DOHH2 (cell line): ENCODE data around the gene FLRT1.

Experiments
- H3F3A ChIP-seq: fragments of 200-600 bp; sonication (generic), shearing (Covaris generic); 2 replicates; pipeline ENCODE4 v1.6.0; 2016; ENCODE audit warnings: antibody characterized with exemption, mild to moderate bottlenecking; ENCODE audit not compliant: control insufficient read depth, insufficient read depth
- H3K27ac ChIP-seq: fragments of 200-600 bp; sonication (generic); 2 replicates; pipeline ENCODE4 v1.5.1; 2014; ENCODE audit warnings: low read depth, mild to moderate bottlenecking, low read length, moderate library complexity
- H3K27me3 ChIP-seq: fragments of 200-600 bp; sonication (generic); 2 replicates; pipeline ENCODE4 v1.6.1; 2014; ENCODE audit warnings: mild to moderate bottlenecking, low read length, mixed read lengths; ENCODE audit not compliant: control insufficient read depth
- H3K36me3 ChIP-seq: fragments of 200-600 bp; sonication (generic); 2 replicates; pipeline ENCODE4 v1.6.1; 2014; ENCODE audit warnings: mild to moderate bottlenecking, low read length, moderate library complexity, mixed read lengths; ENCODE audit not compliant: control insufficient read depth
- H3K4me1 ChIP-seq: fragments of 200-600 bp; sonication (generic); 2 replicates; pipeline ENCODE4 v1.6.1; 2014; ENCODE audit warnings: mild to moderate bottlenecking, low read length, mixed read lengths; ENCODE audit not compliant: control insufficient read depth
- H3K4me2 ChIP-seq: fragments of 200-600 bp; sonication (generic); 2 replicates; pipeline ENCODE4 v1.6.0; 2014; ENCODE audit warnings: mild to moderate bottlenecking, low read length, moderate library complexity
- H3K4me3 ChIP-seq: fragments of 200-600 bp; sonication (generic); 2 replicates; pipeline ENCODE4 v1.5.1; 2014; ENCODE audit warnings: mild to moderate bottlenecking, low read length, mixed read lengths
- H3K79me2 ChIP-seq: fragments of 200-600 bp; sonication (generic); 2 replicates; pipeline ENCODE4 v1.6.1; 2014; ENCODE audit warnings: mild to moderate bottlenecking, low read length, mixed read lengths; ENCODE audit not compliant: control insufficient read depth
- H3K9me2 ChIP-seq: fragments of 200-600 bp; sonication (generic); replicated peaks from 2 replicates; pipeline ENCODE4 v1.6.1; 2014; ENCODE audit warnings: mild to moderate bottlenecking, low read length, mixed read lengths; ENCODE audit not compliant: control insufficient read depth
- H3K9me3 ChIP-seq: fragments of 200-600 bp; sonication (generic); 2 replicates; pipeline ENCODE4 v1.6.1; 2014; ENCODE audit warnings: antibody characterized with exemption, low read length, mixed read lengths; ENCODE audit not compliant: control insufficient read depth, insufficient read depth
- H4K20me1 ChIP-seq: fragments of 200-600 bp; sonication (generic); 2 replicates; pipeline ENCODE4 v1.6.0; 2014; ENCODE audit warnings: low read depth, mild to moderate bottlenecking, antibody characterized with exemption, low read length, moderate library complexity; ENCODE audit not compliant: control insufficient read depth, insufficient read depth
- CTCF ChIP-seq: fragments of 200-600 bp; sonication (generic); IDR thresholded peaks from one replicate; pipeline ENCODE4 v1.5.1; 2014; ENCODE audit warnings: antibody characterized with exemption, mild to moderate bottlenecking, low read depth, low read length; ENCODE audit not compliant: poor library complexity, severe bottlenecking
- EZH2phosphoT487 ChIP-seq: fragments of 200-600 bp; sonication (generic); IDR thresholded peaks from 2 replicates; pipeline ENCODE4 v1.6.1; 2017; ENCODE audit warnings: borderline replicate concordance, mild to moderate bottlenecking, antibody characterized with exemption, low read length, moderate library complexity, mixed read lengths

FLRT1 gene

GRCh38 chr11:64035081-64035524, 628 bp upstream of the FLRT1 start:
- Histone ChIP-seq H3F3A (no peaks in the 10 kb centered on the region), H3K79me2 (no peaks in the 10 kb centered on the region), H3K9me3 (no peaks in the 10 kb centered on the region), H3K36me3 (no peaks in the 10 kb centered on the region), H3K4me1 (no peaks in the 10 kb centered on the region), H3K9me2 (no peaks in the 10 kb centered on the region), H3K4me3 (no peak overlapping the region), H3K27me3 (peaks cover 43% of the 10 kb centered on the region), H4K20me1 (no peaks in the 10 kb centered on the region), H3K4me2 (no peak overlapping the region), H3K27ac (no peak overlapping the region)
- TF ChIP-seq CTCF: no peak
- TF ChIP-seq EZH2phosphoT487: no peak

- H3K9me2 ChIP-seq: no peaks in the 10 kb centered on the region
- H4K20me1 ChIP-seq: no peaks in the 10 kb centered on the region; the same call in 1 of the 2 replicates
- no peaks in the 10 kb centered on the region for H3K79me2 ChIP-seq
- peaks cover 38% of the 10 kb centered on the region for H3K27me3 ChIP-seq
- no peak for TF ChIP-seq CTCF
- TF ChIP-seq EZH2phosphoT487: no peak
- H3F3A ChIP-seq: no peaks in the 10 kb centered on the region
- H3K4me2 ChIP-seq: no peak overlapping the region
- no peak overlapping the region for H3K27ac ChIP-seq
- H3K4me3 ChIP-seq: no peak overlapping the region
- no peaks in the 10 kb centered on the region for H3K9me3 ChIP-seq
- no peaks in the 10 kb centered on the region for H3K4me1 ChIP-seq
- no peaks in the 10 kb centered on the region for H3K36me3 ChIP-seq
Measured at GRCh38 chr11:64036087-64037026, 626 bp downstream of the FLRT1 start.

- Histone ChIP-seq H3K4me1 (no peaks in the 10 kb centered on the region), H3K36me3 (no peaks in the 10 kb centered on the region), H3F3A (no peaks in the 10 kb centered on the region), H3K9me3 (no peaks in the 10 kb centered on the region), H3K9me2 (no peaks in the 10 kb centered on the region), H3K4me3 (no peak overlapping the region), H4K20me1 (no peaks in the 10 kb centered on the region; the same call in 1 of the 2 replicates), H3K27me3 (peaks cover 38% of the 10 kb centered on the region), H3K27ac (no peak overlapping the region), H3K79me2 (no peaks in the 10 kb centered on the region), H3K4me2 (no peak overlapping the region)
- TF ChIP-seq EZH2phosphoT487 (no peak), CTCF (no peak)
Measured at GRCh38 chr11:64037027-64037634, 1.4 kb downstream of the FLRT1 start.
